ENCODE data around the gene PCED1A. TPM values are rescaled to one million over a fixed set of nuclear protein-coding genes. Genes with fewer than 3 reads are reported as not detected.

Gene PCED1A
- total and polyA plus RNA-seq, 9 donors = 24.2 to 40.9 (median 30.4) TPM

DNA sequence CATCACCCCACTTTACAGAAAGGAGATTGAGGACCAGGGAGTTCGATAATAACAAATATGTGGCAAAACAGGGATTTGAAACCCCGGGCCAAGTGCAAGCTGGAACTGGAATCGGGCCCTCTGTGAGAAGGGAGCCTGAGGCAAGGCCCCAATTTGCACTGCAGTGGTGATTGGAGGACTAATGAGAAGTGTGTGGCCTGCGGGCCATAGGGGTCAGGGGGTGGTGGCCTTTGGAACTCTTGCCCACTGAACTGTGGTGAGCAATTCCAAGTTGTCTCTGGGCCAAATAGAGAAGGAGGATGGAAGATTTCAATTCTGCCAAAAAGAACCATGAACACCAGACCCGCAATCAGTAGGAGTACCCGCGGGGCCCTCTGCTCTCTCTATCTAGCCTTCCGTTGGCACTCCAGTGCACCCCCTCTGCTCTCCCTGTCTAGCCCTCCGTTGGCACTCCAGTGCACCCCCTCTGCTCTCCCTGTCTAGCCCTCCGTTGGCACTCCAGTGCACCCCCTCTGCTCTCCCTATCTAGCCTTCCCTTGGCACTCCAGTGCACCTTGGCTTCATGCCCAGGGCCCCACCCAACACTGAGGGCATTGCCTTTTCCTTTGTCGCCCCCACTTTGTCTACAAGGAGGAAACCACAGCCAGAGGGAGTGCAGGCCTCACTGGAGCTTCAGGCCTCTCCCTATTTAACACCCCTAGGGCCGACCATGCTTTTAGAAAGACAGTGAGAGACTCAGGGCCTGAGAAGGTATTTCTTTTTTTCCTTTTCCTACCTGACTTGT lies 26.8 kb upstream of the PCED1A start:
- H3K4me3 ChIP-seq (ENCODE audit: low read length) = no peak overlapping the region
- H3K27ac ChIP-seq (ENCODE audit: low read length) = no peak overlapping the region
- H3K27me3 ChIP-seq (ENCODE audit: control insufficient read depth, insufficient read depth, low read length) = peaks cover 18% of the 10 kb centered on the region
- H3K36me3 ChIP-seq (ENCODE audit: control insufficient read depth, insufficient read depth, low read length) = peaks cover 38% of the 10 kb centered on the region
- WGBS (ENCODE audit: insufficient coverage) = 85% methylated on average over 8 of the region's 12 CpGs
- no peak for DNase-seq
- no peaks in the 10 kb centered on the region for H3K9me3 ChIP-seq (replicated peaks; ENCODE audit: control insufficient read depth, low read depth, low read length)
- peaks cover 20% of the 10 kb centered on the region for H3K4me1 ChIP-seq (ENCODE audit: control insufficient read depth, insufficient read depth, low read length)

DNA sequence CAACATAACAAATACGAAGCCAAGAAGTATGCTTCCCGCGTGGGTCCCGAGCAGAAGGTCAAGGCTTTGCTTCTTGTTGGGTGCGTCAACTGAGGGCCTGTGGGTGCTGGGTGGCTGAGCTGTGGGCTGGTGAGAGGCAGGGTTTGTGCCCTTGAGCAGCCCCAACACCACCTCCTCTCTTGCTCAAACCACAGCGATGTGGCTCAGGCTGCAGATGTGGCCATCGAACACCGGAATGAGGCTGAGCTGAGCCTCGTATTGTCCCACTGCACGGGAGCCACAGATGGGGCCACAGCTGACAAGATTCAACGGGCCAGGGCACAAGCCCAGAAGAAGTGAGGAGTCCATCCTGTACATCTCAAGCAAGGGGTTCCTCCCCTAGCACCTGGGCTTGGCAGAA lies 25.8 kb upstream of the PCED1A start:
- no peak for DNase-seq
- Histone ChIP-seq H3K9me3 (replicated peaks; ENCODE audit: control insufficient read depth, low read depth, low read length) (no peaks in the 10 kb centered on the region), H3K4me1 (ENCODE audit: control insufficient read depth, insufficient read depth, low read length) (peaks cover 11% of the 10 kb centered on the region), H3K36me3 (ENCODE audit: control insufficient read depth, insufficient read depth, low read length) (peaks cover 48% of the 10 kb centered on the region), H3K4me3 (ENCODE audit: low read length) (no peak overlapping the region), H3K27ac (ENCODE audit: low read length) (no peak overlapping the region), H3K27me3 (ENCODE audit: control insufficient read depth, insufficient read depth, low read length) (peaks cover 9% of the 10 kb centered on the region)
- 93% methylated on average over 6 of the region's 11 CpGs for WGBS (ENCODE audit: insufficient coverage)

DNA sequence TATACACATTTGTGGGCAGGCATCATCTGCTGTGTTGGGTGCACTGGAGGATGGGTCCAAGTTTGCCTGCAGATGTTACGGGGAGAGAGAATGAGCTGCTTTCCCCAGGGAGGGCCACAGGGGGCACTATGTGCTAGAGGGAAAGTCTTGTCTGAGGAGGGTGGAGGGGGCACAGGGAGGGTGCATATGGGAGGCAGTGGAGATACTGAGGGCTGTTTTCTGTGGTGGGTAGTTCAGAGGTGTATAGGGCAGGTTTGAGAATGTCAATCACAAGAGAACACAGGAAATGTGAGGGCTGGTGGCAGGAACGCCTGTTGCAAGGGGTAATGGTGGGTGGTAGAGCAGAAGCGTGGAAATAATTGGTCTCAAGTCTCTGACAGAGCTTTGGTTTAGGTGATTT lies 25.2 kb upstream of the PCED1A start:
- Histone ChIP-seq H3K36me3 (ENCODE audit: control insufficient read depth, insufficient read depth, low read length) (peaks cover 54% of the 10 kb centered on the region), H3K4me1 (ENCODE audit: control insufficient read depth, insufficient read depth, low read length) (peaks cover 5% of the 10 kb centered on the region), H3K4me3 (ENCODE audit: low read length) (no peak overlapping the region), H3K27me3 (ENCODE audit: control insufficient read depth, insufficient read depth, low read length) (peaks cover 3% of the 10 kb centered on the region), H3K27ac (ENCODE audit: low read length) (no peak overlapping the region), H3K9me3 (replicated peaks; ENCODE audit: control insufficient read depth, low read depth, low read length) (no peaks in the 10 kb centered on the region)
- WGBS (ENCODE audit: insufficient coverage) = 100% methylated on average over 2 of the region's 3 CpGs
- no peak for DNase-seq

DNA sequence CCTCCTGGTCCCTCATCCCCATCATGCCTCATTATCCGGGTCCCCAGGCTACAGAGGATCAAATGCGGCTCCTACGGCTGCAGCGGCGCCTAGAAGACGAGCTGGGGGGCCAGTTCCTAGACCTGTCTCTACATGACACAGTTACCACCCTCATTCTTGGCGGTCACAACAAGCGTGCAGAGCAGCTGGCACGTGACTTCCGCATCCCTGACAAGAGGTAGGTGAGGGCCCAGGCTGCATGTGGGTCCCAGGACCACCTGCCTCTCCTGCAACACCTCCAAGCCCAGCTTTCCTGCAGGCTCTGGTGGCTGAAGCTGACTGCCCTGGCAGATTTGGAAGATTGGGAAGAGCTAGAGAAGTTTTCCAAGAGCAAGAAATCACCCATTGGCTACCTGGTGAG lies 24.6 kb upstream of the PCED1A start:
- 96% methylated on average over 10 of the region's 10 CpGs for WGBS (ENCODE audit: insufficient coverage)
- H3K4me3 ChIP-seq (ENCODE audit: low read length) = no peak overlapping the region
- H3K9me3 ChIP-seq (replicated peaks; ENCODE audit: control insufficient read depth, low read depth, low read length) = no peaks in the 10 kb centered on the region
- peaks cover 60% of the 10 kb centered on the region for H3K36me3 ChIP-seq (ENCODE audit: control insufficient read depth, insufficient read depth, low read length)
- H3K4me1 ChIP-seq (ENCODE audit: control insufficient read depth, insufficient read depth, low read length) = no peaks in the 10 kb centered on the region
- H3K27ac ChIP-seq (ENCODE audit: low read length) = no peak overlapping the region
- DNase-seq = no peak
- no peaks in the 10 kb centered on the region for H3K27me3 ChIP-seq (ENCODE audit: control insufficient read depth, insufficient read depth, low read length)

DNA sequence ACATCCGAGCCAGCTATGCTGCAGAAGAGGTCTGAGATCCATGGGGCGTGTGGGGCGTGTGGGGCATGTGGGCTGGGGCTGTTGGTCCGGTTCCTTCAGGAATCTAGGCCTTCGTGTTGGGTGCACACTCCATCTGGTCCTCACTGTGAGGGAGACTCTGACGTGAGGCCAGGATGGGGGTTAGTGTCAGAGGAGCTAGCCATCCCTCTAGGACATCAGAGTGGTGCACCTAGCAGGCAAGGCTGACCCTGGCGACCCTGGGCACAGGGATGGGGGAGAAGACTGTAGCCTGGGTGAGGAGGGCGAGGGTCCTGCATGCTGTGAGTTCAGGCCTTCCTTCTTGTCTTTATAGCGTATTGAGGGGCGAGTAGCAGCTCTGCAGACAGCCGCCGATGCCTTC lies 24.2 kb upstream of the PCED1A start:
- Histone ChIP-seq H3K4me3 (ENCODE audit: low read length) (no peak overlapping the region), H3K27ac (ENCODE audit: low read length) (no peak overlapping the region), H3K27me3 (ENCODE audit: control insufficient read depth, insufficient read depth, low read length) (no peaks in the 10 kb centered on the region), H3K9me3 (replicated peaks; ENCODE audit: control insufficient read depth, low read depth, low read length) (no peaks in the 10 kb centered on the region), H3K36me3 (ENCODE audit: control insufficient read depth, insufficient read depth, low read length) (peaks cover 63% of the 10 kb centered on the region), H3K4me1 (ENCODE audit: control insufficient read depth, insufficient read depth, low read length) (peaks cover 2% of the 10 kb centered on the region)
- WGBS (ENCODE audit: insufficient coverage) = 94% methylated on average over 12 of the region's 12 CpGs
- no peak for DNase-seq

DNA sequence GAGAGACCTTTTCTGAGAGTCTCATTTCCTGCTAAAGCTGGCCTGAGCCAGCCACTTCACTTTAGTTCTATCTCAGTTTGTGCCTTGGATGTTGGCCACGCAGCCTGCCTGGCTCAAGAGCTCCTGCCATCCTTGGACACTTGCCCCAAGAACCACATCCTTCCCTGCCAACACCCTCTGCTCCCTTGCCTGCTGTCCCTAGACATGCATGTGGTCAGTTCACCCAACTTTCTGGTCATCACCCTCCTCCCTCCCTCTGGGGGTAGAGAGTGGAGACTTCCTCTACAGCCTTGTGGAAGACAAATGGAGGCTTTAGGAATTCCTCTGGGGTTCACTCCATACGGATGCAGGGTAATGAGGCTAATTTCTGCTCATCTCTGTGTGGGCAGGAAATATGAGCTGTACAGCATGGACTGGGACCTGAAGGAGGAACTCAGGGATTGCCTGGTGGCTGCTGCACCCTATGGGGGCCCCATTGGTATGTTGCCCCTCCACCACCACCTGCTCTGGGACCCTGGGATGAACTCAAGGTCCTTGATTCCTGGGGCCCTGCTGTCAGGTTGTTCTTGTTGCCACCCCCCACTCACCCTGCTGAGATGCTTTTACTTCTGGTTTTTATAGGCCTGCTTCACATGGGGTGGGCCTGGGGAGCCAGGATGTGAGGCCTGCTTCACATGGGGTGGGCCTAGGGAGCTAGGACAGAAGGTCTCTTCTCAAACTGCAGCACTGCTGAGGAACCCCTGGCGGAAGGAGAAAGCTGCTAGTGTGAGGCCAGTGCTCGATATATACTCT lies 19.1 kb upstream of the PCED1A start:
- no peaks in the 10 kb centered on the region for H3K27me3 ChIP-seq (ENCODE audit: control insufficient read depth, insufficient read depth, low read length)
- no peak overlapping the region for H3K27ac ChIP-seq (ENCODE audit: low read length)
- H3K36me3 ChIP-seq (ENCODE audit: control insufficient read depth, insufficient read depth, low read length) = peaks cover 37% of the 10 kb centered on the region
- peaks cover 10% of the 10 kb centered on the region for H3K4me1 ChIP-seq (ENCODE audit: control insufficient read depth, insufficient read depth, low read length)
- no peaks in the 10 kb centered on the region for H3K9me3 ChIP-seq (replicated peaks; ENCODE audit: control insufficient read depth, low read depth, low read length)
- DNase-seq = no peak
- H3K4me3 ChIP-seq (ENCODE audit: low read length) = no peak overlapping the region
- 81% methylated on average over 4 of the region's 4 CpGs for WGBS (ENCODE audit: insufficient coverage)

DNA sequence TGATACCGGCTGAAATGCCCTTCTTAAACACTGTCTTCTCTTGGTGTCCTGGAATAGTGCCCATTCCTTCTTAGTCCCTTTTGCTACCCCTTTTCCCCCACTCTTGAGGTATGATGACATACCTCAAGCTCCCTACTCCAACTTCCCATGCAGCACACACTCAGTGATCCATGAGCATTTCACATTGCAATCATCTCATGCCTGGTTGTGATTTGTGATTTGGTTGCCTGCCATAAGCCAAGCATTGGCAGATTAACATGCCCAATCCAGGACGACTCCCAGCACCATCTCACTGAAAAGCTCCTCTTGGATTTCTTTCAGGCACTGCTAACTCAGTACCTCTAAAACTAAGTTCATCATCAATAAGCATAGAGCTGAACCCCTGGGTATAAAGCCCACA lies 18.1 kb upstream of the PCED1A start:
- Histone ChIP-seq H3K27ac (ENCODE audit: low read length) (no peak overlapping the region), H3K27me3 (ENCODE audit: control insufficient read depth, insufficient read depth, low read length) (no peaks in the 10 kb centered on the region), H3K9me3 (replicated peaks; ENCODE audit: control insufficient read depth, low read depth, low read length) (no peaks in the 10 kb centered on the region), H3K4me3 (ENCODE audit: low read length) (no peak overlapping the region), H3K4me1 (ENCODE audit: control insufficient read depth, insufficient read depth, low read length) (peaks cover 10% of the 10 kb centered on the region), H3K36me3 (ENCODE audit: control insufficient read depth, insufficient read depth, low read length) (peaks cover 33% of the 10 kb centered on the region)
- WGBS (ENCODE audit: insufficient coverage) = 76% methylated on average over 2 of the region's 2 CpGs
- no peak for DNase-seq

DNA sequence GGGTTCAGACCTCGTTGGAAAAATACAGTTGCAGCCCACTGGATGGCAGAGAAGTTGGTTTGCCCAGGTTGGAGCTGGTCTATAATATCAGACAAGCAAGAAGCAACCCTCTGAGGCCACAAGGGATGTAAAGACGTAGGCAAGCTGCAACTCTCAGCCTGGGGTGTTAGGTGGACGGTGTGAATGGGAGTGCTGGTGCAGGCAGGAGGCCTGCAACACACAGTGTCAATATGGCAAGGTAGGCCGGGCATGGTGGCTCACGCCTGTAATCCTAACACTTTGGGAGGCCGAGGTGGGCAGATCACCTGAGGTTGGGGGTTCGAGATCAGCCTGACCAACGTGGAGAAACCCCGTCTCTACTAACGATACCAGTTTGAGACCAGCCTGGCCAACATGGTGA lies 10.6 kb upstream of the PCED1A start:
- 88% methylated on average over 6 of the region's 10 CpGs for WGBS (ENCODE audit: insufficient coverage)
- no peak for DNase-seq
- H3K27ac ChIP-seq (ENCODE audit: low read length) = no peak overlapping the region

DNA sequence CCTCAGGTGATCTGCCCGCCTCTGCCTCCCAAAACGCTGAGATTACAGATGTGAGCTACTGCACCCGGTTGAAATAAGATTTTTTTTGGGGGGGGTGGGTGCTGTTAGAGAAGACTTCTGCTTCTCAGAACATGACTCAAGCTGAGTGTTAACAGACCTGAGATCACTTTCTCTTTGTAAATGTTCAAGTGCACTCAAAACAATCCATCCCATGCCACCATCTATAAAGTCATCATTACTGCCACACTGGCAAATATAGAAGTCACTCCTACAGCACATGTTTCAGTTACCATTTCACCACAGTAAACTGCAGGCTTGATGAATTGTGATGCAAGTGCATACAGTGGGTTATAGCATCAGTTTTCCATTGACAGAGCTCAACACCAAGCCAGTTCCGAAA lies 9.1 kb upstream of the PCED1A start:
- Histone ChIP-seq H3K4me3 (ENCODE audit: low read length) (no peak overlapping the region), H3K27me3 (ENCODE audit: control insufficient read depth, insufficient read depth, low read length) (no peaks in the 10 kb centered on the region), H3K27ac (ENCODE audit: low read length) (no peak overlapping the region), H3K9me3 (replicated peaks; ENCODE audit: control insufficient read depth, low read depth, low read length) (no peaks in the 10 kb centered on the region), H3K36me3 (ENCODE audit: control insufficient read depth, insufficient read depth, low read length) (peaks cover 5% of the 10 kb centered on the region), H3K4me1 (ENCODE audit: control insufficient read depth, insufficient read depth, low read length) (no peaks in the 10 kb centered on the region)
- 80% methylated on average over 1 of the region's 4 CpGs for WGBS (ENCODE audit: insufficient coverage)
- no peak for DNase-seq

More for the DNA sequence above, 10.6 kb upstream of the PCED1A start:
- Histone ChIP-seq H3K4me3 (ENCODE audit: low read length) (no peak overlapping the region), H3K4me1 (ENCODE audit: control insufficient read depth, insufficient read depth, low read length) (no peaks in the 10 kb centered on the region), H3K9me3 (replicated peaks; ENCODE audit: control insufficient read depth, low read depth, low read length) (no peaks in the 10 kb centered on the region), H3K36me3 (ENCODE audit: control insufficient read depth, insufficient read depth, low read length) (peaks cover 5% of the 10 kb centered on the region), H3K27me3 (ENCODE audit: control insufficient read depth, insufficient read depth, low read length) (no peaks in the 10 kb centered on the region)

DNA sequence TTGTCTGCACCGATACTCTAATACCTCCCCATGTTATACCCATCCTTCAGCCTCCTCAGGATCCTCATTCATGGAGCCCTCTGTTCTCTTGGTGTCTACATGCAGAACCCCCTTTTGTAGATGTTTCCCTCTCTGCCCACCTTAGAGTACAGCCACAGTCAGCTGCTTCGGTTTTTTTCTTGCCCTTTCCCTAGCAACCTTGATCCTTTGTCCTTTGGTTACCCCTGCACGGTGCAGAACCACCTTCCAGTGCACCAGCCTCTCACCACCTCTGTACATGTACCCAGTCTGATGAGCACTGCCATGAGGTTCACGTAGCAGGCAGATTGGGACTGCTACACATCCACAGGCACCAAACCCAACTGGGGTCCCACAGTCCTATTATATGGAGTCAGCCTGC lies 7.3 kb upstream of the PCED1A start:
- no peak overlapping the region for H3K4me3 ChIP-seq (ENCODE audit: low read length)
- peaks cover 5% of the 10 kb centered on the region for H3K36me3 ChIP-seq (ENCODE audit: control insufficient read depth, insufficient read depth, low read length)
- H3K27ac ChIP-seq (ENCODE audit: low read length) = no peak overlapping the region
- no peaks in the 10 kb centered on the region for H3K27me3 ChIP-seq (ENCODE audit: control insufficient read depth, insufficient read depth, low read length)
- H3K4me1 ChIP-seq (ENCODE audit: control insufficient read depth, insufficient read depth, low read length) = no peaks in the 10 kb centered on the region
- 88% methylated on average over 4 of the region's 4 CpGs for WGBS (ENCODE audit: insufficient coverage)
- no peak for DNase-seq
- no peaks in the 10 kb centered on the region for H3K9me3 ChIP-seq (replicated peaks; ENCODE audit: control insufficient read depth, low read depth, low read length)
